IPS-20b (cell line): ENCODE measurements around the gene CCDC78.

Experiments
- H3K27ac ChIP-seq: one replicate; pipeline ENCODE4 v1.5.1; 2013; ENCODE audit warnings: low read length
- H3K27me3 ChIP-seq: 2 replicates; pipeline ENCODE4 v1.6.1; 2013; ENCODE audit warnings: mild to moderate bottlenecking, low read length, inconsistent platforms; ENCODE audit not compliant: insufficient read depth
- H3K36me3 ChIP-seq: 2 replicates; pipeline ENCODE4 v1.6.1; 2013; ENCODE audit warnings: low read depth, mild to moderate bottlenecking, inconsistent platforms, low read length, moderate library complexity; ENCODE audit not compliant: insufficient read depth
- H3K4me1 ChIP-seq: 2 replicates; pipeline ENCODE4 v1.6.1; 2013; ENCODE audit warnings: mild to moderate bottlenecking, control low read depth, inconsistent platforms, low read length, moderate library complexity; ENCODE audit not compliant: insufficient read depth
- H3K4me3 ChIP-seq: 2 replicates; pipeline ENCODE4 v1.5.1; 2013; ENCODE audit warnings: mild to moderate bottlenecking, low read length, inconsistent platforms
- H3K9ac ChIP-seq: 2 replicates; pipeline ENCODE4 v1.6.1; 2013; ENCODE audit warnings: low read depth, mild to moderate bottlenecking, inconsistent platforms, low read length, moderate library complexity
- H3K9me3 ChIP-seq: 2 replicates; pipeline ENCODE4 v1.6.1; 2013; ENCODE audit warnings: mild to moderate bottlenecking, low read depth, low read length, inconsistent platforms; ENCODE audit not compliant: insufficient read depth

CCDC78 gene

DNA sequence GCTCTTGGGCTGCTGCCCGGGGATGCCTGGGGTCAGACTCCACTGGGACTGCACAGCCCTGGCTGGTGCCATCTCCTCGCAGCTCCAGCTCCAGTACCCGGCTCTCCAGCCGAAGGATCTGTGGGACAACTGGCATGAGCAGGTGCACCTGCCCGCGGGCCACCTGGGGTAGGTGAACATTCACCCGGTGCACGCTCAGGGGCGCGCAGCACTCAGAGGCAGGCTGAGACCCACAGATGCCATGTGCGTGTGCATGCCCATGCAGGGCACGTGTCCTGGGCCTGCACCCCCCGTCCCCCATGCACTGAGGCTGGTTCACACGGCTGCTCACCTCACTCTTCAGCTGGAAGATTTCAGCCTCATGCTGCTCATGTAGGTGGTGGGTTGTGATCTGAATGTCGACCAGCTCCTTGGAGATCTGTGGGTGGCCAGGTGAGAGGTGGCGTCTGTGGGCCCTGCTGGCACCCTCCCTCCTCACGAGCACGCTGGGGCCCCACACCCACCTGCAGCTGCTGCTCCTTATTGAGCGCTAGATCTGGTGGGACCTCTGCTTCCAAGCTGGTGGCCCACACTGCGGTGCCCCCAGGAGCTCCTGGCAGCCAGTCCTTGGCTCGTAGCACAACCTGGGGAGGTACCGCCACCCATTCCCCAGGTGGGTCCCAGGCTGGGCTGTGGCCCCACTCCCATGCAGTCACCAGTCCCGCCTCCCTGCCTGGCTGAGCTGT, 618 bp downstream of the CCDC78 start:
- Histone ChIP-seq H3K36me3 (no peaks in the 10 kb centered on the region), H3K27me3 (peaks cover 25% of the 10 kb centered on the region), H3K4me1 (no peaks in the 10 kb centered on the region), H3K9me3 (no peaks in the 10 kb centered on the region), H3K9ac (no peak overlapping the region), H3K27ac (no peak overlapping the region), H3K4me3 (no peak overlapping the region)

DNA sequence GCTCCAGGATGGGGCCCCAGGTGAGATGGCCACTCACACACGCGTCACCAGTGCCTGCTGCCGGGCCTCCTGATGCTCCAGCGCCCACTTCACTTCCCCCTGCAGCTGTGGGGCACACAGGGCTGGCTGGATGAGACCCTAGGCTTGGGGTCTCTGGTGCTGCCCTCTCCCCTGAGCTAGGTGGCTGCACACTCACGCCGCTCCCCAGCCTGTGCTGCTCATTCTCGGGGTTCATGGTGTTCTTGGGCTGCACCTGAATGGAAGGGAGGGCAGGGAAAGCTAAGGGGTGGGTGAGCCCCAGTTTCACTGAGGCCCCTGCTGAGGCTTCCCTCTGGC, 1.2 kb downstream of the CCDC78 start:
- Histone ChIP-seq H3K9me3 (no peaks in the 10 kb centered on the region), H3K36me3 (no peaks in the 10 kb centered on the region), H3K27ac (no peak overlapping the region), H3K9ac (no peak overlapping the region), H3K4me3 (no peak overlapping the region), H3K4me1 (no peaks in the 10 kb centered on the region), H3K27me3 (peaks cover 25% of the 10 kb centered on the region)

DNA sequence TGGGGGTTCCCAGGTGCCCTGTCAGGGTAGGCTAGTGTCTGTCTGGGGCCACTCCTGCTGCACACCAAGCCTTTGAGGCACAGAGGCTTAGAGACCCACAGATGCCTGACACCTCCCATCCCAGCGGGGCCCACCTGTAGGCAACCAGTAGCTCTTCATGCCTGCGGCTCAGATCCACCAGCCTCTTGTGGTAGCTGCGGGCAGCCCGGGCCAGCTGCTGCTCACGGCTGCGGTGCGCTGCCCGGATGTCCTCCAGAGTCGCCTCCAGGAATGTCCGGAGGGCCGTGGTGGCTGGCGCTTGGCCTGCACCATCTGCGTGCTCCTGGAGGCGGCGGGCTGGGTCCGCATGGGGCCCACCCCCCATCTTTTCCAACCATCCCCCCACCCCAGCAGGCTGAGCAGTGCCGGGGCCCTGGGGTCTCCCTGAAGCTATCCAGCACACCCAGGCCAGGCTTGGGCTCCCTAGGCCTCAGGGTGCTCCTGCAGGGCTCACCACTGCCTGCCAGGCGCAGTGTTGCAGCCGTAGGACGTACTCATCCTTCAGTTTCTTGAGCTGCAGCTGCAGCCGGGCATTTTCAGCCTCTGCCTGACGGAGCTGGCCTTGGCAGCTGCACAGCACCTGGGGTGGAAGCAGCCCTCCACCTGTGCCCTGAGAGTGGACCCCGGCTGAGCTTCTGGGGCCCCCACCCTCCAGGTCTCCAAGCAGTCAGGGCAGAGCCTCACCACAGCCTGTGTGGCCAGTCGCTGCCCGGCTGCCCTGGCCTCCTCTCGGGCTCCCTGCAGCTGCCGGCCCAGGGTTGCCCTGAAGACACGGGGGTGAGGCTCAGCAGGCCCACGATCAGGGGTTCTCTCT, 1.8 kb downstream of the CCDC78 start:
- no peak overlapping the region for H3K4me3 ChIP-seq
- H3K4me1 ChIP-seq: no peaks in the 10 kb centered on the region
- H3K27ac ChIP-seq: no peak overlapping the region
- no peaks in the 10 kb centered on the region for H3K9me3 ChIP-seq
- H3K9ac ChIP-seq: no peak overlapping the region
- no peaks in the 10 kb centered on the region for H3K36me3 ChIP-seq
- peaks cover 28% of the 10 kb centered on the region for H3K27me3 ChIP-seq

DNA sequence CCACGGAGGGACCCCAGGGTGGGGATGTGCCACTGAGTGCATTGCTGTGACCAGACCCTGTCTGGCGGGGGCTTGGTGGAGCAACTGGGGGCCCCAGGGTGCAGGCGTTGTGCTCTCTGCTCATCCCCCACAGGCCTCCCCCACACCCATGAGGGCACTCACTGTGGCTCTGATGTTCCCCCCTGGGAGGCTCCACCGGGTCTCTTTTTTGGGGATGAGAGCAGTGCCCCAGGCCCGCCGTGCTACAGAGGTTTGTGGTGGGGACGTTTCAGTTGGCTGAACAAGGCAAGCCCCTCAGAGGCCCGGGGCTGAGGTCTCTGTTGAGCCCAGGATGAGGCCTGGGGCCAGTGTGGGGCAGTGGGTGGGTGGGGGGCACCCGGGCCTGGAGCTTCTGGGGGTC, 2.5 kb downstream of the CCDC78 start:
- H3K27ac ChIP-seq: no peak overlapping the region
- no peak overlapping the region for H3K4me3 ChIP-seq
- no peak overlapping the region for H3K9ac ChIP-seq
- H3K36me3 ChIP-seq: no peaks in the 10 kb centered on the region
- H3K9me3 ChIP-seq: no peaks in the 10 kb centered on the region
- no peaks in the 10 kb centered on the region for H3K4me1 ChIP-seq
- peaks cover 35% of the 10 kb centered on the region for H3K27me3 ChIP-seq

DNA sequence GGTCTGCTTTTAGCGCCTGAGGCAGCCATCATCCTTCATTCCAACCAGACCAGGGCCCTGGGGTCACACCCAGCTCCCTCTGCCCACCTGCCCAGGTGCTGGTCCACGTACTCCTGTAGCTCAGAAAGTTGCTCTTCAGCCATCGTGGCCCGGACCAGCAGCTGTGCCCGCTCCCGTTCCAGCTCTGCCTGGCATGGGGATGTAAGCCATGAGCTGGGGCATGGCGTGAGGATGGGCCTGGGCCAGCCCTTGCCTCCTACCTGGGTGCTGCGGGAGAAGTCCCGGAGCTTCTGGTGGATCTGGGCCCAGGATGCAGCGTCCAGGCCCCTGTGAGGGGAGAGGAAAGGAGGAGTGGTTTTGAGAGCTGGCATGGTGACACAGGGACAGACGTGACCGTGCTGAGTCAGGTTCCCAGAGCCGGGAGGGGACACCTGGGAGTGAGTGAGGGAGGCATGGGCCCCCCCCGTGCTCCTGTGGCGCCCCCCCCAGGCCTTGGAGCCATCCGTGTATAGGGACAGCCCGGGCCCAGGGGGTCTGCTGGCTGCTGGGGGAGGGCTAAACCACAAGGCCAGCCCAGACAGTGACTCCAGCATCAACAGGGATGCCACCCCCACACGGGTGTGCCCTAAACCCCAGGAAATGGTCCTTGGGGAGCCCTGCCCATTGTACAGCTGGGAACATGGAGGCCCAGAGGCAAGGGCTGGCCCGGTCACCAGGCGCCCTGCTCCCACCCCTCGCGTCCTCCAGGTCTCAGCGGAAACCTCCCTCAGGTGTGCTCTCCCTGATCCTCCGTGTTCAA, 3.2 kb downstream of the CCDC78 start:
- Histone ChIP-seq H3K4me3 (no peak overlapping the region), H3K36me3 (no peaks in the 10 kb centered on the region), H3K27me3 (peaks cover 42% of the 10 kb centered on the region), H3K4me1 (no peaks in the 10 kb centered on the region), H3K9ac (no peak overlapping the region), H3K9me3 (no peaks in the 10 kb centered on the region), H3K27ac (no peak overlapping the region)

DNA sequence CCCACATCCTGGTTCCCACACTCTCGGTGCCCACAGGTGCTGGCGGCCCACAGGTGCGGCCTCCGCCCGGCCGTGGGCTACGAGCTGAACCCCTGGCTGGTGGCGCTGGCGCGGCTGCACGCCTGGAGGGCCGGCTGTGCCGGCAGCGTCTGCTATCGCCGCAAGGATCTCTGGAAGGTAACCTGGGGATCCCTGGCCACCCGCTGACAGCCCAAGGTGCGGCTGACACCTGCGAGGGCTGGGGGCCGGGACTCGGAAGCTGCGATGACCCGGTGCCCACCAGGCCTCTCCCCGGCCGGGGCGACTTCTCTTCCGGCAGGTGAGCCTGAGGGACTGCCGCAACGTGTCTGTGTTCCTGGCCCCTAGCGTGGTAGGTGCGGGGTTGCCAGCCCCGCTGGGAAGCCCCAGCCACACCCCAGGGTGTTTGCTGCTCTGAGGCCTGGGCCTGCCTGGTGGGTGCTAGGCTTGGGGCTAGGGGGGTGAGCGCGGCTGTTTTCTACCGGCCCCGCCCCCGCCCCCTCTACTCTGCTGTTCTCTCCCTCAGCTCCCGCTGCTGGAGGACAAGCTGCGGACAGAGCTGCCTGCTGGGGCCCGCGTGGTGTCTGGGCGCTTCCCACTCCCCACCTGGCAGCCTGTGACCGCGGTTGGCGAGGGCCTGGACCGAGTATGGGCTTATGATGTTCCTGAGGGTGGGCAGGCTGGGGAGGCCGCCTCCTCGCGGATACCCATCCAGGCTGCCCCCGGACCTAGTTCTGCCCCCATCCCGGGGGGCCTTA, 4.3 kb downstream of the CCDC78 start:
- Histone ChIP-seq H3K27me3 (peaks cover 44% of the 10 kb centered on the region), H3K27ac (no peak overlapping the region), H3K4me1 (no peaks in the 10 kb centered on the region), H3K4me3 (no peak overlapping the region; the same call in 1 of the 2 replicates), H3K9ac (no peak overlapping the region), H3K36me3 (no peaks in the 10 kb centered on the region), H3K9me3 (no peaks in the 10 kb centered on the region)

DNA sequence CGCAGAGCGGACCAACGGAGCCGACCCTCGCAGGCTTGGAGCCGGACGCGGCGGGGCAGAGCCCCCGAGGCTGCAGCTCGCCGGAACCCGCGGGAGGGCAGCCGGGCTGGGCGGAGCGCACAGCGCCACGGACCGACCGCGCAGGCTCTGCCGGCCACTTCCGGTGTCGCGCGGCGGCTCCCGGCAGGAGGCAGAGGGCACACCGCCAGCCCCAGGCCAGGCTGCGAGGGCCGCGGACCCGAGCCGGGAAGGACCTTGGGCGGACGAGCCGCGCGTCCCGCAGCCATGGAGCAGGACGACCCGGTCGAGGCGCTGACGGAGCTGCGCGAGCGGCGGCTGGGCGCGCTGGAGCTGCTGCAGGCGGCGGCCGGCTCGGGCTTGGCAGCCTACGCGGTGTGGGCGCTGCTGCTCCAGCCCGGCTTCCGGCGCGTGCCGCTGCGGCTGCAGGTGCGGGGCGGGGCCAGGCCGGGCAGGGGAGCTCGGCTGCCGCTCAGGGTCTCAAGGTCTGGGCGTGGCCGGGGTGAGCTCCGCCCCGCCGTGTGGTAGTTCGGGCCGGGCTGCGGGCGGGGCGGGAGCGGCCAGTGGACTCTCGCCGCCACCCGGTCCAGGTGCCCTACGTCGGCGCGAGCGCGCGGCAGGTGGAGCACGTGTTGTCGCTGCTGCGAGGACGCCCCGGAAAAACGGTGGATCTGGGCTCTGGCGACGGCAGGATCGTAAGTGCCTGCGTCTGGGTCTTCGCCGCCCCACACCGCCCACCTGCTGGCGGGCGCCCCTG, 5.1 kb downstream of the CCDC78 start, which contains the start of gene ANTKMT:
Gene ANTKMT, plus strand, starts transcription at position 157 of the 775 bp plus-strand sequence. Its CDS starts 129 bp downstream, at position 286.
- H3K27ac ChIP-seq: no peak within 1 kb of the TSS
- H3K27me3 ChIP-seq: peaks cover 47% of the 10 kb centered on the region

DNA sequence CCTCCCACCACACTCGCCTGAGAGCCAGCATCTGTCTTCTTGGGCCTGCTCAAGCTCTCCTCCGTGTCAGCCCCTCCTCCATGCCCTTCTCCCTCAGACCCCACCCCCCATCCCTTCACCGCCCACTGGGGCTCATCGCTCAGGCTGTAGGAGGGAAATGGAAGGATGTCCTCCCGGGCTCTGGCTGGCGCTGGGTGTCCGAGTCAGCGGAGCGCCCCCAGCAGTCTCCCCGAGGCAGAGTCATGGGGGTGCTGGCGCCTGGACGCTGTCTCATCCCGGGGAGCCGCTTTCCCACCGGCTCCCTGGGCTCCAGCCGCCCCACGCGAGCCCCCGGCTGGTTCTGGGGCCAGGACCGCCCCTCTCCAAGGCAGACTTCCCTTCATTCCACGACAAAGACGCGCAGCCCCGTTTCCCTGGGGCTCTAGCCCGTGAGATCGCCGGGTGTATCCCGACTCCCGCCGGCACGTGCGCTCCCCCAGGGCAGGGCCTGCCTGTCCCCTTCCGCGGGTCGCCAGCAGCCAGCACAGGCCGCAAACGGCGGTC, 5.7 kb downstream of the CCDC78 start:
- peak overlapping the region; percentile 83; the same call in 1 of the 2 replicates for H3K9ac ChIP-seq
- H3K9me3 ChIP-seq: no peaks in the 10 kb centered on the region
- no peaks in the 10 kb centered on the region for H3K36me3 ChIP-seq
- peaks cover 47% of the 10 kb centered on the region for H3K27me3 ChIP-seq
- peak overlapping the region; percentile 81 for H3K4me3 ChIP-seq
- peaks cover 3% of the 10 kb centered on the region; the same call in 1 of the 2 replicates for H3K4me1 ChIP-seq
- H3K27ac ChIP-seq: no peak overlapping the region

More for the DNA sequence above, 5.1 kb downstream of the CCDC78 start, which contains the start of gene ANTKMT:
- H3K9me3 ChIP-seq: no peaks in the 10 kb centered on the region
- H3K9ac ChIP-seq: peak within 1 kb of the TSS; percentile 83
- no peaks in the 10 kb centered on the region; the same call in 1 of the 2 replicates for H3K4me1 ChIP-seq
- H3K4me3 ChIP-seq: peak within 1 kb of the TSS; percentile 81
- H3K36me3 ChIP-seq: no peaks in the 10 kb centered on the region

DNA sequence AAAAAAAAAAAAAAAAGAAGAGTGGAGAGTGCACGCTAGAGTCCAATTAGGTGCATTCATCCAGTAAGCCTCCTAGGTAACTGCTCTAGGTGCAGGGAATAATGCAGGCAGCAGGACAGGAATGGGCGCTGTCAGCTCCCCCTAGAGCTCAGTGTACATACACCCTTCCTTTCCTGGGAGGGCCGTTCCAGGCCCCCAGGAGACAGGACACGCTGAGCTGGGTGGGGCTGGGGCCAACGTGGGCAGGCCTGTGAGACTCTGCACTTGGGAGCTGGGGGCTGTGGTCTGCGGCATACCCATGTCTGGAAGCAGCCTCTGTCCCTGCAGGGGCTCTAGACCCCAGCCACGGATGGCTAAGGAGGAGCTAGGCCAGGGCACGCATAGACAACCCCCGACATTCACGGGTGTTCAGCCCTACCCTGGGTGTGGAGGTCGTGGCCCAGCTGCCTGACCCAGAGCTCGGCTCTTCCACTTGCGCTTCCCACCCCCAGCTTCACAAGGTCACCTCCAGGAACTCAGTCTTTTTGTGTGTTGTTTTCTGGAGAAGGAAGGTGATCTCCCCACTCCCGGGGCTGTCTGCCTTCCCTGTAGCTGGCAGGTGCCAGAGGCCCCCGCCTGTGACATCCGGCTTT, 6.3 kb downstream of the CCDC78 start:
- Histone ChIP-seq H3K4me3 (peak overlapping the region; percentile 81), H3K9ac (peak overlapping the region; percentile 83; the same call in 1 of the 2 replicates), H3K4me1 (peaks cover 3% of the 10 kb centered on the region; the same call in 1 of the 2 replicates), H3K27ac (no peak overlapping the region), H3K36me3 (no peaks in the 10 kb centered on the region), H3K9me3 (no peaks in the 10 kb centered on the region), H3K27me3 (peaks cover 45% of the 10 kb centered on the region)

DNA sequence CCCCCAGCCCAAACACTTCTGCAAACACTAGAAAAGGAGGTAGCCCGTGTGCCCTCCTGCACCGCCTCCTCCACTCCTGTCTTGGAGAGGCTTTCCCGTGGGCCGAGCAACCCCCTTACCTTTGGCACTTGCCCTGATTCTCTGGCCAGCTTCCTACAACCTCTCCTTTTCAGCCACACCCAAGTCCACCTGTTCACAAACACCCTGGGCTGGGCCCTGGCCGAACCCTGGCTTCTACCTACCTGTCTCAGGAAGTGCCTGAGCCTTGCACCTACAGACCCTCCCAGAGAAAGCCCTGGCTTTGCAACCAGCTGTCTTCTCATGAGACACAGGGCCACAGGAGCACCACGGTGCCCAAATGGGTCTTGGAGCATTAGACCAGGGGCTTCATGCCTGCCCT, 7.3 kb downstream of the CCDC78 start:
- H3K9ac ChIP-seq: no peak overlapping the region
- H3K4me3 ChIP-seq: no peak overlapping the region
- no peaks in the 10 kb centered on the region for H3K9me3 ChIP-seq
- H3K36me3 ChIP-seq: no peaks in the 10 kb centered on the region
- H3K27ac ChIP-seq: no peak overlapping the region
- peaks cover 3% of the 10 kb centered on the region; the same call in 1 of the 2 replicates for H3K4me1 ChIP-seq
- H3K27me3 ChIP-seq: peaks cover 53% of the 10 kb centered on the region
